ENCODE measurements around the gene TEN1.
A peak's percentile ranks its signal among the peaks of the same experiment; 100 is the strongest.

TEN1 gene

DNA sequence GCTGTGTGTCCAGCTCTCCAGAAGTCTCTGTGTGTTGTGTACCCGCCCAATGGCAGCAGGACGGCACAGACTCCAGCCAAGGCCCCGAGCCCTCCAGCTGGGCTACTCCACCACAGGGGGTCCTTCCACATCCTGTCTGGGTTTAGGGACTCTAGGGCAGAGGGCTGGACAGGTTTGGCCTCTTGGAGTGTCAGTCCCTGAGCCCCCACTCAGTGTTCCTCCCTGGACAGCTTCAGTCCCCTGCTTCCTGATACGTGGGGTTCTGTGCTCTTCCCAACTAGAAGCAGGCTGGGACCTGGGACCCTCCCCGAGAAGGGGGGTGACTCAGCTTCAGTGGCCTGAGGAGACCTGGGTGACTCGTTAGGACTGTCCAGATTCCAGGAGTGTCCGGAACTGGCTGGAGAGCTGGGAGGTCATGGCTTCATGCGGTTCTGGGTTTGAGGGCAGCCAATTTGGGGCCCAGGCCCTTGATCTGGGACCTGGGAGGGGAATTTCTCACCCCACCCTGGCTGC, 25.8 kb downstream of the TEN1 start:
- Histone ChIP-seq H3K4me1 (ENCODE audit: control insufficient read depth, insufficient read depth, low read length) (no peaks in the 10 kb centered on the region), H3K9me3 (ENCODE audit: control insufficient read depth, insufficient read depth, low read depth, low read length) (no peaks in the 10 kb centered on the region), H3K27ac (ENCODE audit: extremely low read depth, low read depth, low read length) (no peak overlapping the region), H3K4me3 (ENCODE audit: low read depth, low read length) (no peak overlapping the region), H3K36me3 (ENCODE audit: control insufficient read depth in 2 of 2, insufficient read depth in 1 of 2, low read length in 2 of 2) (peaks cover 0 to 4% of the 10 kb centered on the region in 2 experiments; a peak in 1 of 3 replicates)
- CTCF ChIA-PET: interaction anchor here (0.6 to 12.1 kb wide), 34 partner anchors 9 to 295 kb away, joined by 3 to 224 read pairs (median 4); partner anchors contain the start of genes EXOC7, MRPL38 and TRIM65
- POLR2A ChIA-PET: interaction anchor here (0.6 to 2.2 kb wide), 5 partner anchors 17 to 100 kb away, joined by 3 to 23 read pairs (median 5); partner anchors contain the start of genes ACOX1, MRPL38 and TEN1
- no peak for TF ChIP-seq PRDM6 (tag by site-specific recombination; IDR thresholded peaks at IDR 0.05)
- TF ChIP-seq ZIC2 (tag by site-specific recombination; IDR thresholded peaks at IDR 0.05): peak; percentile 52
- no peak for TF ChIP-seq ZBTB21 (tag by site-specific recombination; IDR thresholded peaks at IDR 0.05)

DNA sequence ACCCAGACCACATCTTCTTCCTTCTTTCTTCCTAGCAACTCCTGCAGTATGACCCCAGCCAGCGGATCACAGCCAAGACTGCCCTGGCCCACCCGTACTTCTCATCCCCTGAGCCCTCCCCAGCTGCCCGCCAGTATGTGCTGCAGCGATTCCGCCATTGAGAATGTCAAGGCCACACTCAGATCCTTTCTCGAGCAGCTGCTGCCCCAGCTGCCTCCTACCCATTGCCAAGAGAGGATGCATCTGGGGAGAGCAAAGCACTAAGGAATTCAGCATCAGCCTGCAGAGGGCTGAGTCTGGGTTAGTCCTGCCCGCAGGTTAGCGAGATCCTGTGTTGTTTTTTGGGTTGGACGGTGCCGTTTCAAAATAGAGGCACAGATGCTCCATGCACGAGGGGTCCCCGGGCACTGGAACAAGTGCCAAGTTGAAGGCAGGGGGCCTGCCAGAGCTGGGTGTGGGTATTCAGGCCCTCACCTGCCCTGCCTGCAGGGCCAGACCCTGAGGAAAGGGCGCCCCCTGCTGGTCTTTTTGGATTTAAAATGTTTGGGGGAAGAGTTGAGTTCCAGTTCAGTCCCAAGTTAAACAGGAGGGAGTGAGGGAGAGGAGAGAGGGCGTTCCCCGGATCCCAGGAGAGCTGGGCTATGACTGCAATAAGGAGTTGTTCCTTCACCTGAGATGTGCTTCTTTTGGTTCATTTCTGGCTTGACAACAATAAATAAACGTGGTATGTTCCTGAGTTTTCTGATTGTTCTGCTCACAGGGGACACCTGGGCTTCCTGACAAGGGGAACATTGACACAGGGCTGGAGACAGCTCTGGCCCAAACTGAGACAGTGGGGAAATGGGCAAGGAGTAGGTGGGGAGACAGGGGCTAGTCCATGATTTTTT, 26.5 kb downstream of the TEN1 start:
- Histone ChIP-seq H3K9me3 (ENCODE audit: control insufficient read depth, insufficient read depth, low read depth, low read length) (no peaks in the 10 kb centered on the region), H3K27ac (ENCODE audit: extremely low read depth, low read depth, low read length) (no peak overlapping the region), H3K4me1 (ENCODE audit: control insufficient read depth, insufficient read depth, low read length) (no peaks in the 10 kb centered on the region), H3K36me3 (ENCODE audit: control insufficient read depth in 2 of 2, insufficient read depth in 1 of 2, low read length in 2 of 2) (peaks cover 0 to 4% of the 10 kb centered on the region in 2 experiments; a peak in 1 of 3 replicates), H3K4me3 (ENCODE audit: low read depth, low read length) (no peak overlapping the region)
- CTCF ChIA-PET: interaction anchor here (0.5 to 12.1 kb wide), 54 partner anchors 9 to 720 kb away, joined by 3 to 224 read pairs (median 4); partner anchors contain the start of genes EXOC7, MRPL38 and TRIM65
- POLR2A ChIA-PET: interaction anchor here (0.6 to 2.2 kb wide), 8 partner anchors 16 to 266 kb away, joined by 3 to 23 read pairs (median 4); partner anchors contain the start of genes ACOX1, EVPL, MRPL38 and TEN1
- TF ChIP-seq ZEB2 (tag by site-specific recombination; IDR thresholded peaks at IDR 0.05) (peak; percentile 60), REPIN1 (tag by site-specific recombination; IDR thresholded peaks at IDR 0.05; ENCODE audit: low read depth) (no peak), PATZ1 (tag by site-specific recombination; IDR thresholded peaks at IDR 0.05) (peak; percentile 31), YY2 (tag by site-specific recombination; IDR thresholded peaks at IDR 0.05) (no peak), ZNF112 (tag by site-specific recombination; IDR thresholded peaks at IDR 0.05) (no peak), ZNF37A (tag by site-specific recombination; IDR thresholded peaks at IDR 0.05) (no peak), ZSCAN30 (tag by site-specific recombination; IDR thresholded peaks at IDR 0.05) (no peak), YY1 (tag by site-specific recombination; IDR thresholded peaks at IDR 0.05) (no peak), ZNF48 (tag by site-specific recombination; IDR thresholded peaks at IDR 0.05) (no peak), ZNF341 (tag by site-specific recombination; IDR thresholded peaks at IDR 0.05; ENCODE audit: low read depth) (no peak), ZNF169 (tag by site-specific recombination; IDR thresholded peaks at IDR 0.05) (no peak), SP3 (tag by site-specific recombination; IDR thresholded peaks at IDR 0.05) (peak; percentile 34; the same call in 1 of the 2 replicates), ZNF600 (tag by site-specific recombination; IDR thresholded peaks at IDR 0.05) (0 out of 2 replicates have a peak, but pooled peaks have one; percentile 42), ZFHX2 (tag by site-specific recombination; conservative IDR thresholded peaks at IDR 0.05) (no peak), KLF8 (tag by site-specific recombination; IDR thresholded peaks at IDR 0.05) (no peak), AEBP2 (tag by site-specific recombination; IDR thresholded peaks at IDR 0.05; ENCODE audit: borderline replicate concordance) (no peak), ZNF776 (tag by site-specific recombination; IDR thresholded peaks at IDR 0.05; ENCODE audit: borderline replicate concordance) (no peak), IKZF3 (tag by site-specific recombination; IDR thresholded peaks at IDR 0.05) (0 out of 2 replicates have a peak, but pooled peaks have one; percentile 27), ZNF654 (tag by site-specific recombination; IDR thresholded peaks at IDR 0.05; ENCODE audit: low read depth) (peak; percentile 93), TSHZ1 (tag by site-specific recombination; IDR thresholded peaks at IDR 0.05; ENCODE audit: borderline replicate concordance) (no peak), ZNF777 (tag by site-specific recombination; IDR thresholded peaks at IDR 0.05; ENCODE audit: borderline replicate concordance) (no peak)
